AG09319 (cell line): Measurements from ENCODE around the gene PRDM16.

Source experiments
- DNase-seq: peaks from one replicate; pipeline ENCODE4 v3.0.0-alpha.2; 2010; ENCODE audit warnings: low read depth; ENCODE audit errors: extremely low read depth
- TF ChIP-seq, protein P1 (sequence below): IDR thresholded peaks from 2 replicates; pipeline ENCODE4 v1.5.1; 2011; ENCODE audit warnings: low read depth, mild to moderate bottlenecking, inconsistent platforms, low read length, moderate library complexity

Gene PRDM16

DNA sequence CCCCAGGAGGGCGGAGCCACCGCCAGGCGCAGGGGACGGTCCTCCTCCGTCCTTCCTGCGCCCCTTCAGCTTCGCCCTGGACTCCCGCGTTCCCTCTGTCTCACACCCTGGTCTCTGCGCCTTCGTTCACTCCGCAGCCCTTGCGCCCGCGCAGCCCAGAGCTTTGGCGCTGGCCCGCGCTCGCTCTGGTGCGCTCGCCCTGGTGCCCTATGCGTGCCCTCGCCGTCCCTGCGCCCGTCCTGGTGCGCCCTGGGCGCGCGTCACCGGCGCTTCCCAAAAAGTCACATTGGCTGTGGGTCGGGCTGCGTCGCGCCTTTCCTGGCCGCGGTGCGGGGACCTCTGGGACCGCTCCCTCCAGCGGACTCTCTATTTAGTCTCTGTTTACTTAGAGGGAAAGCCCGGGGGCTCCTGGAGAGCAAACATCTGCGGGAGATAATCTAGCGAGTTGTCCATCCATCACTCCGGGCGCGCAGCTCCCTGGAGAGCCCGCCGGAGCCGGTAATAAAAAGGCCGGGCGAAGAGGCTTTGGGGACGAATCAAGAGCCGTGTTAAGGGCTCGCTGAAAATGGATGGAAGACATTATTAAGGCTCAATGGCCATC lies 178.6 kb downstream of the PRDM16 start:
- TF ChIP-seq, protein P1, sequence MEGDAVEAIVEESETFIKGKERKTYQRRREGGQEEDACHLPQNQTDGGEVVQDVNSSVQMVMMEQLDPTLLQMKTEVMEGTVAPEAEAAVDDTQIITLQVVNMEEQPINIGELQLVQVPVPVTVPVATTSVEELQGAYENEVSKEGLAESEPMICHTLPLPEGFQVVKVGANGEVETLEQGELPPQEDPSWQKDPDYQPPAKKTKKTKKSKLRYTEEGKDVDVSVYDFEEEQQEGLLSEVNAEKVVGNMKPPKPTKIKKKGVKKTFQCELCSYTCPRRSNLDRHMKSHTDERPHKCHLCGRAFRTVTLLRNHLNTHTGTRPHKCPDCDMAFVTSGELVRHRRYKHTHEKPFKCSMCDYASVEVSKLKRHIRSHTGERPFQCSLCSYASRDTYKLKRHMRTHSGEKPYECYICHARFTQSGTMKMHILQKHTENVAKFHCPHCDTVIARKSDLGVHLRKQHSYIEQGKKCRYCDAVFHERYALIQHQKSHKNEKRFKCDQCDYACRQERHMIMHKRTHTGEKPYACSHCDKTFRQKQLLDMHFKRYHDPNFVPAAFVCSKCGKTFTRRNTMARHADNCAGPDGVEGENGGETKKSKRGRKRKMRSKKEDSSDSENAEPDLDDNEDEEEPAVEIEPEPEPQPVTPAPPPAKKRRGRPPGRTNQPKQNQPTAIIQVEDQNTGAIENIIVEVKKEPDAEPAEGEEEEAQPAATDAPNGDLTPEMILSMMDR = no peak
- DNase-seq = no peak

GRCh38 chr1:3248155-3249141 lies 179.4 kb downstream of the PRDM16 start:
- TF ChIP-seq, protein P1 = no peak
- no peak for DNase-seq

DNA sequence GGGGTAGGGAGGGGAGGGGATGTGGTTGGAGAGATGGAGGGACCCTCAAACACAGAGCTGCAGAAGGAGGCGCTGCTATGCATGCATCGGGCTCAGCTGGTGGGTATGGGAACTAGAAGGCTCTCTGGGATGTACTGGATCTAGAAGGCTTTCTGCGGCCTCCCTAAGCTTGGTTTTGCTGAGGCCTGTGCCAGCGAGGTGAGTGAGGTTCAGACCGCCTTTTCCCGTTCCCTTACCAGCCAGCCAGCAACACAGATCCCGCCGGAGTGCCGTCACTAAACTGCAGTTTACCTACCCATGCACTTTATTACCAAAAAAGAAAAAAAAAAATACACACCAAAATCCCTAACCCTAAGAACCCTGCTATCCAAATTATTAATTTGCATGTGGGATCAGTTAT lies 180.2 kb downstream of the PRDM16 start:
- no peak for DNase-seq
- TF ChIP-seq, protein P1 = no peak

GRCh38 chr1:3249631-3250501 lies 180.9 kb downstream of the PRDM16 start:
- no peak for DNase-seq
- TF ChIP-seq, protein P1 = no peak

DNA sequence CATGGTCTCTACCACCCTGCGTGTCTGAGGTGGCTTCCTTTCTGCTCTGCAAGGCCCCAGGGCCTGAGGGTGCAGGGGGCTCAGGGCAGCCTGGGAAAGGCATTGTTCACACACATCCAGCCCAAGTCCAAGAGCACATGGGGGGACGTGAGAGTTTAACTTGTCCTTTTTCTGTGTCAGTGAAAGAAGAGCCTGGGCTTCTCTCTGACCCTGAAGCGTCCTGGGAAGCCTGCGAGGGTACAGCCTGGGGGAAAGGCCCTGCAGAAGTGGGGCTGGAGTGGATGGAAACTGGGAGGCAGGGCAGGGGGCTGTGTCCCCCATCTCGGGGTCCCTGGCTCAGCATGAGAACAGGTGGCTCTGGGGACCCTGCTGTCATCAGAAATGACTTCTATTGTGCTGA lies 181.6 kb downstream of the PRDM16 start:
- no peak for DNase-seq
- TF ChIP-seq, protein P1 = no peak

DNA sequence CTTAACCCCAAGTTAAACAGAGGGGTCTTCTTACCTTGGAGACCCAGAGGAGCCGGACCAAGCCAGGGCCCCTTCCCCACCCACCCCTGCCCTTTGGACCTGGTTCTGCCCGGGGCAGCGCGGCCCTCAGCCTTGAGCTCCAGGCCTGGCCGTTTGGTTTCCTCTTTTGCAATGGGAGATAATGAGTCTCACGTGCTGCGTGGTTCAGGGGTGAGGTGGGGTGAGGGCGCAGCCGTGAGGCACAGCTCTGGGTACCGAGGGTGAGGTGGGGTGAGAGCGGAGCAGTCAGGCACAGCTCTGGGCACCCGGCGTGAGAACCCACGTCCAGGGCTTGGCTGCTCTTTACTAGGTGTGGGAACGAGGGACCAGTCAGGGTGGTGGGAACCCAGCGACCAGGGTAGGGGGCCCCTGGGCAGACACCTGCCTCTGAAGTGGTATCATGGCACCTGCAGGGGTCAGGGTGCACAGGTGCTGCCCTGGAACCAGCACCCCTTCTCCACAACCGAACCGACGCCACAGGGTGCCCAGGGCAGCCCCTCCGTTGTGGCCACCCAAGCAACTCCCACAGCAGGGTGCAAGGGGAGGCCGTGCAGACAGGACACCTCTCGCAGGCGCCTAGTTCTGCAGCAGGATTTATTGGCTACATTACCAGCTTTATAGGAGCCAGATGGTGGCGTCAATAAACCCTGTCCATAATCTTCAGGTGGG lies 182.2 kb downstream of the PRDM16 start:
- TF ChIP-seq, protein P1 = no peak

More for the DNA sequence above, 182.2 kb downstream of the PRDM16 start:
- DNase-seq = no peak
